HL-60/S4 treated with retinoic acid at 250 ng/mL for 4 days and 3 days (cell line): ENCODE results near the gene CA5B.
"Not testable (repeated sequence)": the region's sequence is repeated elsewhere in the genome, so short reads cannot be mapped to it uniquely, and the experiment has no call there.

Experiments used
- in situ Hi-C: fragments of 300-500 bp; cut with MboI; formaldehyde crosslinking; loops from 2 replicates; pipeline ENCODE4 v1.7.0; 2022; ENCODE audit warnings: low sequenced_read_pairs

The CA5B gene

DNA sequence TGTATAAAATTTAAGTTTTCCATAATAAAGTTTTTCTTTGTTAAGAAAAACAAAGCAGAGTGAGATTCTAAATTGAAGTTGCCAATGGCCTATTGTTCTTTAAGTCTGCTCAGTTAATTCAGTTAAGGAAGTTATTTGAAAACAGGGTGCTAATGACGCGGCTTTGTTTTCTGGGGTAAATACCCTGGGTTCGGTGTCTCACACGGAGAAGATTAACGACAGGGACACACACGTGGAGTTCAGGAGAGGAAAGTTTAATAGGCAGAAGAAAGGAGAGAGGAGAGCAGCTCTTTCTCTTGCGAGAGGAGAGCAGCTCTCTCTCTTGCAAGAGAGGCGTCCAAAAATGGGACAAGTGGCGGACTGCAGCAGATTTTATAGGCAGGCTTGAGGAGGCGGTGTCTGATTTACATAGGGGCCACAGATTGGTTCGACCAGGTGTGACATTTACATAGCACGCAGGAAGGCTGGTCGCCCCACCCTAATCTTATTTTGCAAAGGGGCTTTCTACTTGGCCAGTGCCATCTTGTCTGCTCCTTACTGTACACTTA lies 9.6 kb downstream of the CA5B start:
- in situ Hi-C loops, result no loop called here

GRCh38 chrX:15748841-15749240 lies 10.8 kb downstream of the CA5B start:
- in situ Hi-C loops, result no loop called here

- in situ Hi-C loops, result no loop called here
Observed at GRCh38 chrX:15749642-15750610, 11.9 kb downstream of the CA5B start.

GRCh38 chrX:15750611-15751154 lies 12.6 kb downstream of the CA5B start:
- in situ Hi-C loops, result no loop called here

DNA sequence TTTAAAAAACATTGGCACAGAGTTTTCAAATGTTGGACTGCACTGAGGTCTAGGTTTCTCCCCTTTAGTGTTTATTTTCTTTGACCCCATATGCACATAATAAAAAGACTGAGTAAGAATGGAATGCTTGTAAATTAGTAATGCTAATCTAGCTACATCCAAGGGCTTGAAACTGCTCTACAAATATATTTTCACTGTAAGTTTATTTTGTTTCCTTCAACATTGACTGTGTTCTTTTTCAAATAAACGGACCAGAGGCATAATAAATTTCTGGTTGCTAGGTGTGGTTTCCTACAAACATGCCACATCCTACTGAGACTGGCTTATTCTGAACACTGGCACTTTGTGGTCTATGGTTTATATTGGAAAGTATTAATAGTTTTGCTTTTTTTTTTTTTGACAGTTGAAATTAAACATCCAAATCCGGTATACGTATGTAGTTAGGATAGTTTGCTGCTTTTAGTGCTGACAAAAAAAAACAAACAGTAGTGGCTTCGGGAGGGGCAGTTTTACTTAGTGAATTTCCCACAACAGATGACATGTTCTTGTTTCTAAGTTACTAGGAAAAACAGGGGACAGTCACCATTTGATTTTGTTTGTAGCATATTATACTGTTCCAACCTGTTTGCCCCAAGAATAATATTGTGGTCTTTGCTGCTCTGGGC lies 13.2 kb downstream of the CA5B start:
- in situ Hi-C loops, result no loop called here

- in situ Hi-C loops, result no loop called here
Observed at GRCh38 chrX:15755091-15755490, 17.0 kb downstream of the CA5B start.

- in situ Hi-C loops, result no loop called here
Observed at GRCh38 chrX:15758140-15758539, 20.1 kb downstream of the CA5B start.

DNA sequence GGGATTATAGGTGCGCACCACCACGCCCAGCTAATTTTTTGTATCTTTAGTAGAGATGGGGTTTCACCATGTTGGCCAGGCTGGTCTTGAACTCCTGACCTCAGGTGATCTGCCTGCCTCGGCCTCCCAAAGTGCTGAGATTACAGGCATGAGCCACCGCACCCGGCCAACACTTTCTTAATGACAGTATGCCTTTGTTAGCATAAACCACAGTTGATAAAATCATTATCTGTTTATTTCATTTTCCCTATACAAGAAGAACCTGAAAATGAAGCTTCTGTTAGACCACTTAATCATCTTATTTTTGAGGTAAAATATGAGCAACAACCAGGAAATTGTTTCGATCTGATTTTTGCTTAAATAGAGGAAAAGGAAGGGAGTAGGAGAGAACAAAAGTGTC lies 21.8 kb downstream of the CA5B start:
- in situ Hi-C loops, result not testable (repeated sequence)

DNA sequence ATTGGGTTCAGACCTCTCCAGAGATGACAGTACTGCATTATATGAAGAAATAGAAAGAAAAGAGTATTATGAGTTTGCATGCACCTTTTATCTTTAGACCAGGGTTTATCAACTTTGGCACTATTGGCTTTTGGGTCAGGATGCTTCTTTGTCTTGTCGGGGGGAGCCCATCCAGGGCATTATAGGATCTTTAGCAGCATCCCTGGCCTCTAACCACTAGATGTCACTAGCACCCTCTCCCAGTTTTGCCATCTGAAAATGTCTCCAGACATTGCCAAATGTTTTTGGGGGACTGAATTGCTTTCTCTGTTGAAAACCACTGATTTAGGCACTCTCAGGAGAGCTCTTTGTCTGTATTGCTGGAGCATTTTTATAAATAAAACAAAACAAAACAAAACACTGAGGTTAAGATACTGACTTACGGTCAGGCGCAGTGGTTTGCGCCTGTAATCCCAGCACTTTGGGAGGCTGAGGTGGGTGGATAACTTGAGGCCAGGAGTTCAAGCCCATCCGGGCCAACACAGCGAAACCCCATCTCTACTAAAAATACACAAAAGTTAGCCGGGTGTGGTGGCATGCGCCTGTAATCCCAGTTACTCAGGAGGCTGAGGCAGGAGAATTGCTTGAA lies 23.6 kb downstream of the CA5B start:
- in situ Hi-C loops, result no loop called here

- in situ Hi-C loops, result no loop called here
Observed at GRCh38 chrX:15769300-15769954, 31.4 kb downstream of the CA5B start.

- in situ Hi-C loops, result no loop called here
Observed at GRCh38 chrX:15781961-15782699, 44.1 kb downstream of the CA5B start.

- in situ Hi-C loops, result no loop called here
Observed at GRCh38 chrX:15785176-15785750, 47.2 kb downstream of the CA5B start.

GRCh38 chrX:15786915-15787314 lies 48.8 kb downstream of the CA5B start:
- in situ Hi-C loops, result no loop called here

DNA sequence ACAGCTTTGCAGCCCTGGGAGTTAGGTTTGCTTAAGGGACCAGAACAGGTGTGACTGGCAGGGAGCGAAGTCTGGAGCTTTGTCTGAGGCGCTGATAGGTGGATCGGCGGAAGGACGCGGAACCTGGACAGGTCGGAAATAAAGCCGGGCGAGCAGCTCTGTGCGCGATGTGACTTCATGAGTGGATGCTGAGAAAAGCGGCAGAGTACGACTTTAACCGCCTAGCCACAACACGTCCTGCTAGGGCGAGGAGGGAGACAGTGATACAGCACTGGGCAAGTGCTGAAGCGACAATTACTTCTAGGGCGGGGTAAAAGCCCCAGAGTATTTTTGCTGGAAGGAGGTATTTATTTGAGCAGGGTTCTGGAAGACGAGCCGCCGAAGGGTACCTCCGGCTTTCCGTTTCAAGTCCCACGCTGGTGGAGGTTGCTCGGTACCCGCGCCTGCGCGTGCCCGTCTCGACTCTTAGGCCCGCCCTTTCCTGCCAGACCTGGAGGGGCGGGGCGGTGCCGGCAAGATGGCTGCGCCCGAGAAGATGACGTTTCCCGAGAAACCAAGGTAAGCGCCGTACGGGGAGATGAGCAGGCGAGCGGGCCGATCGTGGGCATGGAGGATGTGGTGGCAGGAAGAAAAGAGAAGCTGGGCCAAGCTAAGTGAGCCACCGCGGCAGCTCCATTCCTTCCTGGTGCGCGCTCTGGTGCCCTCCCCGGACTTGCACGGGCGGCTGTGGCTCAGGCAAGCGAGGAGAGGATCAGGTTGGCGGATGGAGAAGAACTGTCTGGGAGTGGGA lies 52.1 kb downstream of the CA5B start, which contains the start of gene ZRSR2:
Gene ZRSR2 (plus strand): TSS at position 506 of the 790 bp plus-strand sequence. CDS start 12 bp downstream, at position 518.
- in situ Hi-C loops, result no loop called here

- in situ Hi-C loops, result no loop called here
Observed at GRCh38 chrX:15790769-15791290, 52.8 kb downstream of the CA5B start.

GRCh38 chrX:15797707-15798106 lies 59.6 kb downstream of the CA5B start:
- in situ Hi-C loops, result no loop called here

DNA sequence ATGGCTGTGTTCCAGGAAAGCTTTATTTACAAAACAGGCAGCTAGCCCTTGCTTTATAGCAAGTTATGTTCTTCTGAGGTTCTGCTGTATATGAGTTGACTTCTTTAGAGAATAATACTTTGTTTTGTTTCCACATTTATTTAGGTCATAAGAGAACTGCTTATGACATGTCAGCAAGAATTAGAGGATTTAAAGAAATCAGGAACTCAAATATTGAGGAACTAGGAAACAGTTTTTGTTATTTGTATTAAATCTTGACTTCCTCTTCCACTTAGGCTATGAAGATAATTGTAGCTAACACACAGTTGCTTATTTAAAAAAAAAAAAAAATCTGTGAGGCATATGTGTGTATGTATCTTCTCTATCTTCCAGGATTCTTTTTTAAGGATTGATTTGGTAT lies 66.5 kb downstream of the CA5B start:
- in situ Hi-C loops, result no loop called here

- in situ Hi-C loops, result no loop called here
Observed at GRCh38 chrX:15808254-15808653, 70.2 kb downstream of the CA5B start.
